ENCODE results near the gene SYT3. TPM values are rescaled to one million over a fixed set of nuclear protein-coding genes. Genes with fewer than 3 reads are reported as not detected.

Gene SYT3
- total RNA-seq, 1 donor from 2014 or later = 1.8 TPM

- Mint-ChIP-seq H3K36me3 (ENCODE audit: insufficient read depth) (no peaks in the 10 kb centered on the region), H3K9me3 (ENCODE audit: low read depth) (no peaks in the 10 kb centered on the region), H3K27ac (no peak overlapping the region), H3K4me1 (ENCODE audit: low read depth) (no peaks in the 10 kb centered on the region), H3K27me3 (peaks cover 77% of the 10 kb centered on the region), H3K4me3 (ENCODE audit: low read depth) (no peak overlapping the region)
- DNase-seq (ENCODE audit: low spot score, unreplicated experiment) = no peak
- TF ChIP-seq CTCF (IDR thresholded peaks at IDR 0.05; ENCODE audit: unreplicated experiment) = no peak
Measured at GRCh38 chr19:50678323-50678722, 38.6 kb upstream of the SYT3 start.

GRCh38 chr19:50677636-50678035, 38.0 kb upstream of the SYT3 start:
- no peak for TF ChIP-seq CTCF (IDR thresholded peaks at IDR 0.05; ENCODE audit: unreplicated experiment)
- no peak overlapping the region for H3K27ac Mint-ChIP-seq
- no peaks in the 10 kb centered on the region for H3K36me3 Mint-ChIP-seq (ENCODE audit: insufficient read depth)
- no peaks in the 10 kb centered on the region for H3K4me1 Mint-ChIP-seq (ENCODE audit: low read depth)
- H3K4me3 Mint-ChIP-seq (ENCODE audit: low read depth) = no peak overlapping the region
- no peak for DNase-seq (ENCODE audit: low spot score, unreplicated experiment)
- no peaks in the 10 kb centered on the region for H3K9me3 Mint-ChIP-seq (ENCODE audit: low read depth)
- peaks cover 77% of the 10 kb centered on the region for H3K27me3 Mint-ChIP-seq

- no peaks in the 10 kb centered on the region for H3K9me3 Mint-ChIP-seq (ENCODE audit: low read depth)
- DNase-seq (ENCODE audit: low spot score, unreplicated experiment) = no peak
- H3K4me1 Mint-ChIP-seq (ENCODE audit: low read depth) = no peaks in the 10 kb centered on the region
- H3K36me3 Mint-ChIP-seq (ENCODE audit: insufficient read depth) = no peaks in the 10 kb centered on the region
- no peak overlapping the region for H3K27ac Mint-ChIP-seq
- H3K4me3 Mint-ChIP-seq (ENCODE audit: low read depth) = no peak overlapping the region
- no peak for TF ChIP-seq CTCF (IDR thresholded peaks at IDR 0.05; ENCODE audit: unreplicated experiment)
- peaks cover 75% of the 10 kb centered on the region for H3K27me3 Mint-ChIP-seq
Measured at GRCh38 chr19:50676625-50677197, 37.0 kb upstream of the SYT3 start.

- Mint-ChIP-seq H3K27ac (no peak overlapping the region), H3K9me3 (ENCODE audit: low read depth) (no peaks in the 10 kb centered on the region), H3K27me3 (peaks cover 76% of the 10 kb centered on the region), H3K4me3 (ENCODE audit: low read depth) (no peak overlapping the region), H3K4me1 (ENCODE audit: low read depth) (peaks cover 2% of the 10 kb centered on the region), H3K36me3 (ENCODE audit: insufficient read depth) (no peaks in the 10 kb centered on the region)
- no peak for DNase-seq (ENCODE audit: low spot score, unreplicated experiment)
- no peak for TF ChIP-seq CTCF (IDR thresholded peaks at IDR 0.05; ENCODE audit: unreplicated experiment)
Measured at GRCh38 chr19:50673118-50673517, 33.4 kb upstream of the SYT3 start.

- H3K4me3 Mint-ChIP-seq (ENCODE audit: low read depth) = no peak overlapping the region
- TF ChIP-seq CTCF (IDR thresholded peaks at IDR 0.05; ENCODE audit: unreplicated experiment) = no peak
- no peaks in the 10 kb centered on the region for H3K36me3 Mint-ChIP-seq (ENCODE audit: insufficient read depth)
- H3K27me3 Mint-ChIP-seq = peaks cover 56% of the 10 kb centered on the region
- H3K9me3 Mint-ChIP-seq (ENCODE audit: low read depth) = no peaks in the 10 kb centered on the region
- no peak overlapping the region for H3K27ac Mint-ChIP-seq
- peaks cover 2% of the 10 kb centered on the region for H3K4me1 Mint-ChIP-seq (ENCODE audit: low read depth)
- no peak for DNase-seq (ENCODE audit: low spot score, unreplicated experiment)
Measured at GRCh38 chr19:50670102-50670380, 30.4 kb upstream of the SYT3 start.
